PC-9 (cell line): Measurements from ENCODE around the gene CELSR3.

Source experiments
- CTCF ChIP-seq: fragments of 200-600 bp; sonication (generic); conservative IDR thresholded peaks from 2 replicates; pipeline ENCODE4 v1.6.1; 2017; ENCODE audit warnings: mixed run types, antibody characterized with exemption, mild to moderate bottlenecking, moderate library complexity
- EZH2 ChIP-seq: fragments of 200-600 bp; sonication (generic); IDR thresholded peaks from 2 replicates; pipeline ENCODE4 v1.8.0; 2017; ENCODE audit warnings: antibody characterized with exemption, low read depth

GRCh38 chr3:48607519-48607918 is 55.2 kb downstream of the CELSR3 start:
- no peak for TF ChIP-seq EZH2
- TF ChIP-seq CTCF = no peak
